ENCODE results near the gene QRFPR.

Gene QRFPR

GRCh38 chr4:121306931-121307330 is 73.9 kb downstream of the QRFPR start:
- TF ChIP-seq CTCF (IDR thresholded peaks at IDR 0.05; ENCODE audit: low read depth, low read length): no peak
- H3K4me3 ChIP-seq (replicated peaks in 1 of 2; ENCODE audit: low read depth in 2 of 2, low read length in 2 of 2): no peak overlapping the region
- DNase-seq (ENCODE audit: low read depth in 2 of 2): no peak

DNA sequence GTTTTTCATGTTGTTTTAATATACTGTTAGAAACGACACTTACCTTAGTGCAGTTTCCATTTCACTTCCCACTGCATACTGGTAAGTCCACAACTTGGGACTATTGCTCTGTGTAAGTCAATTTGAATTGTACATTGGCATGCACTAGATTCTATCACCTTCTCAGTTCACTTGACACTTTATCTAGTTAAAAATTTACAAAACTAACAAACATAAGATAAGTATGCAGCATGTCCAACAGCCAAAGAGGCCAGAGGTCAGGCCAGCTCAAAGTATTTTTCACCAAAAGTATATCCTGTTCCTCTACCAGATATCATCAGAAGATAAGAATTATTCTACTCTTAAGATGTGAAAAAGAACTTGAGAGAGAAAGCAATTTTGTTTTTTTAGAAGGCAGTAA is 75.9 kb downstream of the QRFPR start:
- H3K4me3 ChIP-seq (replicated peaks in 1 of 2; ENCODE audit: low read depth in 2 of 2, low read length in 2 of 2): no peak overlapping the region
- no peak for DNase-seq (ENCODE audit: low read depth in 2 of 2)
- TF ChIP-seq CTCF (IDR thresholded peaks at IDR 0.05; ENCODE audit: low read depth, low read length): no peak

DNA sequence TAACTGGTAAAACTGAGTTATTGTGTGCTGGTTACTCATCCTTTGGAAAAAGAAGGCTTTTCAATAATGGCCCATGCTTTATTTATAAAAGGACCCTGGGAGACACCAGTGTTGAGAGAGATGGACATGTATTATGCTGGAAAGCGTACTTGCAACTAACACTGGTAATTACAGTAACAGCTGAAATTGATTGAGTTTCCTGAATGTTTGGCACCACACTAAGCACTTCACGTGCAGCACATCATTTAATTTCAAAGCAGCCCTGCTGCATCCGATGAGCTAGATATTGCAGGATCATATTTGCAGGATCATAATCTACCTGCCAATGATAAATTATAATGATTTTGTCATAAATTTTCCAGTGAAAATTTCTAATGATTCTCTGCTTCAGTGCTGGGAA is 81.5 kb downstream of the QRFPR start:
- H3K4me3 ChIP-seq (replicated peaks in 1 of 2; ENCODE audit: low read depth in 2 of 2, low read length in 2 of 2): no peak overlapping the region
- no peak for DNase-seq (ENCODE audit: low read depth in 2 of 2)
- TF ChIP-seq CTCF (IDR thresholded peaks at IDR 0.05; ENCODE audit: low read depth, low read length): no peak

DNA sequence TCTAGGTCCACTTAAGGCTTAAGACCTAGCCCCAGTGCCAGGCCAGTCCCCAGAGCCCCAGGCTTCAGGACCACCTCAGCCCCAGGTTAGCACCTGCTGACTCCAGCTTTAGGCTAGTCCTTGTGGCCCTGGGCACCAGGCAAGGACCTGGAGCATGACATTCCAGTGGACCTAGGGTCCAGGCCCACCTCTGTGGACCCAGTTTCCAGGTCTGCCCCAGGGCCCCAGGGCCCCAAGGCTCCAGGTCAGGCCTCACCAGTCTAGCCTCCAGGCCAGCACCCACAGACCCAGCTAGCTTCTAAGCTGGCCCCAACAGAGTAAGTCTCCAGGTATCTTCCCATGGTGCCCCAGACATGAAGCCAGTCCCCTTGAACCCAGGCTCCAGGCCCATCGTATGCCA is 97.5 kb downstream of the QRFPR start:
- H3K4me3 ChIP-seq (replicated peaks in 1 of 2; ENCODE audit: low read depth in 2 of 2, low read length in 2 of 2): no peak overlapping the region
- no peak for TF ChIP-seq CTCF (IDR thresholded peaks at IDR 0.05; ENCODE audit: low read depth, low read length)

DNA sequence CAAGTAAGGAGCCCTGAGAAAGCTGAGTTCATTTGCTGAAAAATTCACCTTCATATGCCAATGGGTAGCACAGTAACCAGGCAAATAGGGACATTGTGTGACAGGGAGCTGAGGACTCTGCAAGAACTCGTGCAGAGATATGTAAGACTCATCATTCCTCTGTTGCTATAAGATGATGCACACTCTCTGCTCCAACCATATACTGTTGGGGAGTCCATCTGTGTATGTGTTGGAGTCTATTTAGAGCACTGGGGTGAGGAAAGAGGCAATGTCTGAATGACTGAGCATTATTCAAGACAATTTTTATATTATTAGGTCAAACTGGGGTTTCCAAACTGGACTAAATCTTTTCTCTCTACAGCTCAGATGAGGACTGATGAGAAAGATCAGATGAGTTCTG is 100.4 kb downstream of the QRFPR start:
- TF ChIP-seq CTCF (IDR thresholded peaks at IDR 0.05; ENCODE audit: low read depth, low read length): no peak
- no peak overlapping the region for H3K4me3 ChIP-seq (replicated peaks in 1 of 2; ENCODE audit: low read depth in 2 of 2, low read length in 2 of 2)
- peak in 1 of 2 donors; percentile 6 for DNase-seq (ENCODE audit: low read depth in 2 of 2)

More for the DNA sequence above, 97.5 kb downstream of the QRFPR start:
- DNase-seq (ENCODE audit: low read depth in 2 of 2): no peak

DNA sequence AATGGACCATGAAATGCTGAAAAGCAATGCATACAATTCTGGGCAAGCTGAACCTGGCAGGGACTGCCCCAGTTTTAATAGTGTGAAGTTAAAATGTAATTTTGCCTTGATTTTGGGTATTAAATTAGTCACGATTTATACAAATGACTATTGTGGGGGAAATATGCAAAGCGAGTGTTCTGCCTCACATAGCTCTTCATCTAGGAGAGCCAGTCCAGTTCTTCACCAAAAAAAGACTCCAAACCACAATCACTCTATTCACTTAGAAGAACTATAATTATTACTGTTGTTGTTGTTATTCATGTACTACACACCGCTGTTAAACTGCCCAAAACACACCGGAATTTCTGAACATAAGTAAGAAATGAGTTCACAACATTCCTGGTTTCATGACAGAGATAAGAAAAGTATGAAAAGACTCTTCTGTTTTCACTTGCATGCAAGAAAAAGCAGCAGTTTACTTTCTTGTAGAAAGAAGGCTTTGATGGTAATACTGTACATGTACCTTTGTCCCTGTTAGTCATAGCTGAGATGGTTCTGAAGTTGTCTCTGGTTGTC is 101.9 kb downstream of the QRFPR start:
- H3K4me3 ChIP-seq (replicated peaks in 1 of 2; ENCODE audit: low read depth in 2 of 2, low read length in 2 of 2): no peak overlapping the region
- peak; percentile 53 to 67 for DNase-seq (ENCODE audit: low read depth in 2 of 2)
- no peak for TF ChIP-seq CTCF (IDR thresholded peaks at IDR 0.05; ENCODE audit: low read depth, low read length)

All from cardiac fibroblast (primary cell).